H1 (cell line): ENCODE results near the gene DDX31. TPM values are rescaled to one million over a fixed set of nuclear protein-coding genes. Genes with fewer than 3 reads are reported as not detected.

Experiments used
- CTCF ChIA-PET: fragments of 300-600 bp; sonication (Branson Sonifier 250); formaldehyde crosslinking; loops from one replicate; lab custom pipeline; 2021; ENCODE audit not compliant: partially characterized antibody; lab: Charles Lee
- POLR2A ChIA-PET: fragments of 300-600 bp; sonication (Branson Sonifier 250); formaldehyde crosslinking; loops from one replicate; lab custom pipeline; 2021; ENCODE audit warnings: inconsistent platforms; ENCODE audit not compliant: partially characterized antibody; lab: Charles Lee
- DNase-seq, 2 experiments: peaks; one replicate each; pipeline versions ENCODE4 v3.0.0 to v3.0.0-alpha.2; 2010 to 2022; ENCODE audit warnings: low spot score in 2 of 2, low read depth in 1 of 2, mixed read lengths in 1 of 2
- FAIRE-seq: peaks from 2 replicates; lab custom pipeline; 2011; peaks lifted over from hg19 to GRCh38; lab: Jason Lieb, UNC
- H2AFZ ChIP-seq: 2 replicates; pipeline ENCODE4 v1.8.1; 2012; ENCODE audit warnings: low read length, inconsistent platforms
- H2AK5ac ChIP-seq: 2 replicates; pipeline ENCODE4 v1.6.1; 2013; ENCODE audit warnings: low read depth, low read length
- H2BK120ac ChIP-seq: replicated peaks from 2 replicates; pipeline ENCODE3; 2013; ENCODE audit warnings: low read depth, low read length, inconsistent platforms
- H2BK12ac ChIP-seq: 2 replicates; pipeline ENCODE4 v1.6.1; 2013; ENCODE audit warnings: low read depth, low read length
- H2BK15ac ChIP-seq: 2 replicates; pipeline ENCODE4 v1.6.1; 2013; ENCODE audit warnings: low read length
- H2BK20ac ChIP-seq: 2 replicates; pipeline ENCODE4 v1.6.1; 2013; ENCODE audit warnings: low read length
- H2BK5ac ChIP-seq: 2 replicates; pipeline ENCODE4 v1.6.1; 2013; ENCODE audit warnings: low read depth, low read length
- H3K14ac ChIP-seq: 2 replicates; pipeline ENCODE4 v1.6.1; 2013; ENCODE audit warnings: inconsistent platforms; ENCODE audit not compliant: insufficient read length
- H3K18ac ChIP-seq: 2 replicates; pipeline ENCODE4 v1.6.1; 2013; ENCODE audit warnings: low read length; ENCODE audit errors: extremely low read depth
- H3K23ac ChIP-seq: 2 replicates; pipeline ENCODE4 v1.6.1; 2013; ENCODE audit warnings: inconsistent platforms; ENCODE audit not compliant: insufficient read length
- H3K23me2 ChIP-seq: 2 replicates; pipeline ENCODE4 v1.6.1; 2013; ENCODE audit warnings: low read depth, low read length
- H3K27ac ChIP-seq: 2 replicates; pipeline ENCODE4 v1.6.1; 2011; ENCODE audit warnings: low read depth, low read length, inconsistent platforms
- H3K27me3 ChIP-seq, 4 experiments: replicated peaks in 1 of 4; 1 replicate in 1 of 4; 2 replicates in 3 of 4; pipeline versions ENCODE4 v1.6.1 to v1.8.1; 2011 to 2013; ENCODE audit warnings: low read length in 3 of 4, mild to moderate bottlenecking in 3 of 4, inconsistent platforms in 2 of 4, mixed read lengths in 2 of 4, moderate library complexity in 1 of 4; ENCODE audit not compliant: control insufficient read depth in 3 of 4, insufficient read depth in 3 of 4; ENCODE audit errors: extremely low read depth in 1 of 4
- H3K36me3 ChIP-seq, 4 experiments: 2 replicates each; pipeline versions ENCODE4 v1.6.1 to v1.8.1; 2011 to 2013; ENCODE audit warnings: mild to moderate bottlenecking in 4 of 4, low read length in 3 of 4, moderate library complexity in 2 of 4, control low read depth in 1 of 4, inconsistent platforms in 1 of 4; ENCODE audit not compliant: insufficient read depth in 4 of 4, control insufficient read depth in 2 of 4
- H3K4ac ChIP-seq: replicated peaks from 2 replicates; pipeline ENCODE3; 2013; ENCODE audit warnings: low read length, low read depth, mixed read lengths, inconsistent platforms; ENCODE audit not compliant: insufficient read length
- H3K4me1 ChIP-seq, 4 experiments: replicated peaks in 1 of 4; 1 replicate in 1 of 4; 2 replicates in 3 of 4; pipeline versions ENCODE4 v1.6.1 to v1.8.1; 2011 to 2013; ENCODE audit warnings: low read length in 3 of 4, inconsistent platforms in 2 of 4, mixed read lengths in 1 of 4; ENCODE audit not compliant: insufficient read depth in 4 of 4, control insufficient read depth in 3 of 4
- H3K4me2 ChIP-seq, 2 experiments: 2 replicates each; pipeline versions ENCODE4 v1.6.1 to v1.8.1; 2011 to 2013; ENCODE audit warnings: low read depth in 2 of 2, low read length in 2 of 2, control low read depth in 1 of 2, inconsistent platforms in 1 of 2, mild to moderate bottlenecking in 1 of 2; ENCODE audit not compliant: insufficient read depth in 1 of 2
- H3K4me3 ChIP-seq, 4 experiments: fragments of 200-600, 300-600 bp in 1 of 4; sonication (generic), shearing (Covaris generic), sonication (Bioruptor Twin) in 1 of 4; 2 replicates each; pipeline versions ENCODE4 v1.5.1 to v1.8.1; 2011 to 2016; ENCODE audit warnings: low read length in 4 of 4, low read depth in 3 of 4, control low read depth in 2 of 4, inconsistent platforms in 2 of 4, mild to moderate bottlenecking in 2 of 4, mixed read lengths in 1 of 4, moderate library complexity in 1 of 4; ENCODE audit not compliant: insufficient read depth in 2 of 4; ENCODE audit errors: extremely low read depth in 1 of 4
- H3K56ac ChIP-seq: replicated peaks from 2 replicates; pipeline ENCODE3; 2013; ENCODE audit warnings: low read depth, mild to moderate bottlenecking, mixed read lengths, low read length, inconsistent platforms; ENCODE audit not compliant: insufficient read length
- H3K79me1 ChIP-seq: 2 replicates; pipeline ENCODE4 v1.6.1; 2013; ENCODE audit warnings: low read depth, low read length, control low read depth
- H3K79me2 ChIP-seq, 2 experiments: 2 replicates each; pipeline versions ENCODE4 v1.6.1 to v1.8.1; 2012 to 2013; ENCODE audit warnings: low read length in 2 of 2, mild to moderate bottlenecking in 2 of 2, inconsistent platforms in 1 of 2; ENCODE audit not compliant: insufficient read depth in 2 of 2, control insufficient read depth in 1 of 2
- H3K9ac ChIP-seq, 4 experiments: replicated peaks in 1 of 4; 1 replicate in 1 of 4; 2 replicates in 3 of 4; pipeline versions ENCODE4 v1.6.1 to v1.8.1; 2011 to 2013; ENCODE audit warnings: low read depth in 3 of 4, low read length in 3 of 4, control low read depth in 2 of 4, mild to moderate bottlenecking in 2 of 4, moderate library complexity in 2 of 4, inconsistent platforms in 1 of 4; ENCODE audit errors: extremely low read depth in 1 of 4
- H3K9me3 ChIP-seq, 2 experiments: 2 replicates each; pipeline versions ENCODE4 v1.6.1 to v1.8.1; 2012 to 2013; ENCODE audit warnings: mild to moderate bottlenecking in 2 of 2, moderate library complexity in 2 of 2, control low read depth in 1 of 2, inconsistent platforms in 1 of 2, low read depth in 1 of 2, low read length in 1 of 2, mixed read lengths in 1 of 2; ENCODE audit not compliant: insufficient read depth in 2 of 2
- H4K20me1 ChIP-seq, 2 experiments: replicated peaks in 1 of 2; 2 replicates each; pipeline versions ENCODE3 to v1.8.1; 2011 to 2013; ENCODE audit warnings: inconsistent platforms in 2 of 2, low read length in 2 of 2, mild to moderate bottlenecking in 1 of 2; ENCODE audit not compliant: insufficient read depth in 2 of 2, control insufficient read depth in 1 of 2
- H4K5ac ChIP-seq: 2 replicates; pipeline ENCODE4 v1.6.1; 2013; ENCODE audit warnings: low read length, low read depth, mixed read lengths, inconsistent platforms; ENCODE audit not compliant: insufficient read length
- H4K8ac ChIP-seq: 2 replicates; pipeline ENCODE4 v1.8.0; 2013; ENCODE audit warnings: mild to moderate bottlenecking, moderate library complexity, low read length, inconsistent platforms; ENCODE audit not compliant: insufficient read depth; ENCODE audit errors: extremely low read depth
- H4K91ac ChIP-seq: replicated peaks from 2 replicates; pipeline ENCODE3; 2013; ENCODE audit warnings: low read length, mixed read lengths, inconsistent platforms; ENCODE audit not compliant: insufficient read length
- BCL11A ChIP-seq, 2 experiments: IDR thresholded peaks; one replicate each; pipeline ENCODE4 v1.6.1; 2011; ENCODE audit warnings: low read depth in 2 of 2, low read length in 2 of 2, mild to moderate bottlenecking in 2 of 2
- CBX5 ChIP-seq: fragments of 300-800, 300-1000 bp; sonication (generic); IDR thresholded peaks from 2 replicates; pipeline ENCODE4 v1.7.1; 2016; ENCODE audit warnings: antibody characterized with exemption, low read length, low read depth
- CHD1 ChIP-seq: IDR thresholded peaks from 2 replicates; pipeline ENCODE4 v1.6.1; 2012; ENCODE audit warnings: low read depth, low read length, improper control_type of control experiment
- E2F6 ChIP-seq: IDR thresholded peaks from 2 replicates; pipeline ENCODE4 v1.6.1; 2012; ENCODE audit warnings: inconsistent platforms
- EGR1 ChIP-seq: IDR thresholded peaks from 2 replicates; pipeline ENCODE4 v1.6.1; 2011; ENCODE audit warnings: low read depth, low read length, borderline replicate concordance
- FOSL1 ChIP-seq: IDR thresholded peaks from 2 replicates; pipeline ENCODE4 v1.6.1; 2011; ENCODE audit warnings: mild to moderate bottlenecking, low read depth, low read length, moderate library complexity; ENCODE audit not compliant: insufficient read depth
- KDM4A ChIP-seq: IDR thresholded peaks from one replicate; pipeline ENCODE4 v1.7.1; 2012; ENCODE audit warnings: low read depth, mild to moderate bottlenecking, moderate library complexity, low read length, inconsistent platforms; ENCODE audit not compliant: severe bottlenecking
- SIRT6 ChIP-seq: IDR thresholded peaks from one replicate; pipeline ENCODE4 v1.7.1; 2012; ENCODE audit warnings: low read length, inconsistent platforms
- WGBS, 2 experiments: shearing (Covaris generic) in 1 of 2; methylation state at CpG; one replicate each; pipeline versions ENCODE4 v1.1.6 to v1.1.7; 2013 to 2015; ENCODE audit warnings: low lambda C conversion rate in 2 of 2, mixed read lengths in 2 of 2, inconsistent platforms in 1 of 2, low coverage in 1 of 2, missing lambda C conversion rate in 1 of 2; ENCODE audit not compliant: insufficient replicate concordance in 2 of 2, insufficient coverage in 1 of 2, insufficient read length in 1 of 2; ENCODE audit errors: extremely low coverage in 1 of 2, missing lambda C conversion rate in 1 of 2; 5-methylcytosine and 5-hydroxymethylcytosine counted together
- polyA plus RNA-seq, 7 experiments: library from polyadenylated mRNA; depleted of rRNA in 3 of 7; stranded (reverse) in 5 of 7; unstranded in 2 of 7; fragments of >200 nt in 5 of 7; fragments of 200-250 nt in 2 of 7; gene quantifications; 1 replicate in 5 of 7; 2 replicates in 1 of 7; 4 replicates in 1 of 7; pipeline versions ENCODE4 v1.2.1 to v1.2.3, GENCODE V29; 2011 to 2013; ENCODE audit warnings: missing spikeins in 2 of 7, mixed read lengths in 2 of 7
- total RNA-seq: library from RNA; stranded (reverse); fragmentation: NEBNext Ultra II Directional; extraction: Animal tissue kit (Norgen Biotek cat#: 25700); gene quantifications from 2 replicates; pipeline ENCODE4 v1.2.1, GENCODE V29; 2021
- TF ChIP-seq, protein P1 (sequence below): IDR thresholded peaks from 2 replicates; pipeline ENCODE4 v1.6.1; 2012; ENCODE audit warnings: low read length, inconsistent platforms

DDX31 gene
- total and polyA plus RNA-seq, 2 of the 8 experiments (the other 6 are each of a cell fraction or from before 2014, with no cell fraction given): 9.5 to 23.7 TPM

GRCh38 chr9:132586830-132587591, 82.8 kb downstream of the DDX31 start:
- Histone ChIP-seq H2BK5ac (no peak overlapping the region), H3K56ac (no peak overlapping the region), H2BK12ac (peak overlapping the region; percentile 98; the same call in 1 of the 2 replicates), H4K20me1 (peaks cover 2 to 29% of the 10 kb centered on the region in 2 experiments), H3K23me2 (peaks cover 15% of the 10 kb centered on the region), H3K18ac (peak overlapping the region; percentile 71), H2AK5ac (no peak overlapping the region), H3K79me2 (no peaks in the 10 kb centered on the region), H3K4me1 (peaks cover 0 to 73% (median 45%) of the 10 kb centered on the region in 4 experiments; a peak in 6 of 7 replicates), H3K4me3 (peak overlapping the region; percentile 5 to 65 (median 12); a peak in 7 of 8 replicates), H4K8ac (peak overlapping the region; percentile 73; the same call in 1 of the 2 replicates), H3K9me3 (no peaks in the 10 kb centered on the region), H3K79me1 (no peaks in the 10 kb centered on the region), H3K27ac (no peak overlapping the region), H3K9ac (no peak overlapping the region), H2BK20ac (peak overlapping the region; percentile 80; the same call in 1 of the 2 replicates), H4K5ac (no peak overlapping the region), H3K14ac (no peak overlapping the region), H3K36me3 (peaks cover 0 to 4% (median 0%) of the 10 kb centered on the region in 4 experiments; a peak in 1 of 8 replicates), H4K91ac (peak overlapping the region; percentile 38), H3K4me2 (peak overlapping the region; percentile 64 to 89), H3K27me3 (peaks cover 79 to 90% (median 86%) of the 10 kb centered on the region in 4 experiments), H2BK120ac (peak overlapping the region; percentile 19), H3K4ac (no peak overlapping the region), H3K23ac (no peak overlapping the region), H2AFZ (0 out of 2 replicates have a peak overlapping the region, but pooled peaks have one; percentile 18), H2BK15ac (no peak overlapping the region)
- ChIA-PET POLR2A (interaction anchor here (1.1 to 2.9 kb wide), 3 partner anchors 10 to 177 kb away, joined by 3 to 10 read pairs (median 4); partner anchors contain the start of genes CFAP77, DDX31 and GTF3C4), CTCF (interaction anchor here (0.5 to 1.2 kb wide), 4 partner anchors 7 to 133 kb away, joined by 3 read pairs; no protein-coding TSS in a partner anchor)
- 5% methylated on average over 58 of the region's 74 CpGs; no CpG with 5 or more reads in 1 of the 2 experiments for WGBS, 2 experiments
- DNase-seq (peak in 1 of 2 experiments; percentile 68), FAIRE-seq (no peak)
- TF ChIP-seq, protein P1, sequence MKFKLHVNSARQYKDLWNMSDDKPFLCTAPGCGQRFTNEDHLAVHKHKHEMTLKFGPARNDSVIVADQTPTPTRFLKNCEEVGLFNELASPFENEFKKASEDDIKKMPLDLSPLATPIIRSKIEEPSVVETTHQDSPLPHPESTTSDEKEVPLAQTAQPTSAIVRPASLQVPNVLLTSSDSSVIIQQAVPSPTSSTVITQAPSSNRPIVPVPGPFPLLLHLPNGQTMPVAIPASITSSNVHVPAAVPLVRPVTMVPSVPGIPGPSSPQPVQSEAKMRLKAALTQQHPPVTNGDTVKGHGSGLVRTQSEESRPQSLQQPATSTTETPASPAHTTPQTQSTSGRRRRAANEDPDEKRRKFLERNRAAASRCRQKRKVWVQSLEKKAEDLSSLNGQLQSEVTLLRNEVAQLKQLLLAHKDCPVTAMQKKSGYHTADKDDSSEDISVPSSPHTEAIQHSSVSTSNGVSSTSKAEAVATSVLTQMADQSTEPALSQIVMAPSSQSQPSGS: no peak
- TF ChIP-seq EGR1 (no peak), KDM4A (peak; percentile 30), SIRT6 (no peak), E2F6 (peak; percentile 25; the same call in 1 of the 2 replicates), CHD1 (no peak), FOSL1 (no peak), CBX5 (no peak), BCL11A (IDR thresholded peaks at IDR 0.05; ENCODE audit: low read depth in 2 of 2, low read length in 2 of 2) (no peak)
